Naive thymus-derived CD8-positive, alpha-beta T cell (primary cell): ENCODE results near the gene GSTA3. TPM values are rescaled to one million over a fixed set of nuclear protein-coding genes. Genes with fewer than 3 reads are reported as not detected.
"Not testable (repeated sequence)": the region's sequence is repeated elsewhere in the genome, so short reads cannot be mapped to it uniquely, and the experiment has no call there.

Experiments
- ATAC-seq, 2 donors: fragments of 150-1000 bp; cut with Tn5 transposase in 1 of 2; sonication (Bioruptor Pico), chemical (Tn5 transposase) in 1 of 2; 1 replicate in 1 of 2; 2 replicates in 1 of 2; pipeline ENCODE4 v1.10.0; 2021; ENCODE audit warnings: mild to moderate bottlenecking in 2 of 2, moderate library complexity in 2 of 2
- POLR2A ChIA-PET: fragments of 350-600 bp; sonication (Branson Sonifier 250); formaldehyde crosslinking; loops from one replicate; lab custom pipeline; 2021; ENCODE audit warnings: antibody characterized with exemption; lab: Charles Lee
- DNase-seq, 10 donors: peaks; one replicate each; pipeline versions ENCODE4 v3.0.0 to v3.0.0-alpha.2; 2020 to 2022
- H3K27ac Mint-ChIP-seq, 10 donors: one replicate each; pipeline ENCODE4 v1.8.0; 2020 to 2022; ENCODE audit warnings: mild to moderate bottlenecking in 10 of 10, mixed read lengths in 10 of 10, moderate library complexity in 4 of 10, inconsistent platforms in 1 of 10
- H3K27me3 Mint-ChIP-seq, 5 donors: one replicate each; pipeline ENCODE4 v1.8.0; 2021 to 2022; ENCODE audit warnings: mixed read lengths in 5 of 5
- H3K36me3 Mint-ChIP-seq, 3 donors: one replicate each; pipeline ENCODE4 v1.8.0; 2020 to 2022; ENCODE audit warnings: mixed read lengths in 3 of 3, mild to moderate bottlenecking in 2 of 3, inconsistent platforms in 1 of 3
- H3K4me1 Mint-ChIP-seq, 4 donors: one replicate each; pipeline ENCODE4 v1.8.0; 2021 to 2022; ENCODE audit warnings: mixed read lengths in 4 of 4
- H3K4me3 Mint-ChIP-seq, 10 donors: one replicate each; pipeline ENCODE4 v1.8.0; 2020 to 2022; ENCODE audit warnings: mild to moderate bottlenecking in 10 of 10, mixed read lengths in 10 of 10, moderate library complexity in 6 of 10, inconsistent platforms in 1 of 10
- H3K9me3 Mint-ChIP-seq, 9 donors: one replicate each; pipeline ENCODE4 v1.8.0; 2020 to 2022; ENCODE audit warnings: mixed read lengths in 9 of 9, mild to moderate bottlenecking in 3 of 9, inconsistent platforms in 1 of 9, moderate library complexity in 1 of 9
- polyA plus RNA-seq, 3 donors: library from polyadenylated mRNA; unstranded; fragments of 300-500 nt; fragmentation: Illumina TruSeq; gene quantifications; one replicate each; pipeline ENCODE4 v1.2.3, GENCODE V29; 2021
- total RNA-seq, 8 experiments: library from RNA in 2 of 8; stranded (reverse) in 2 of 8; gene quantifications; one replicate each; pipeline ENCODE4 v1.2.3 and lab custom pipeline; 2021 to 2026

Gene GSTA3
- total and polyA plus RNA-seq, 5 experiments from 2014 or later, result not detected

GRCh38 chr6:52876056-52876787 lies 33.3 kb downstream of the GSTA3 start:
- no peak for DNase-seq
- POLR2A ChIA-PET, result interaction anchor here (1.2 kb wide), 1 partner anchor 167 kb away, joined by 3 read pairs; no protein-coding TSS in a partner anchor
- H3K4me3 Mint-ChIP-seq, result no peak overlapping the region
- H3K9me3 Mint-ChIP-seq, result no peaks in the 10 kb centered on the region
- H3K27ac Mint-ChIP-seq, result no peak overlapping the region
- H3K36me3 Mint-ChIP-seq, result no peaks in the 10 kb centered on the region
- no peaks in the 10 kb centered on the region for H3K4me1 Mint-ChIP-seq
- ATAC-seq, result no peak
- H3K27me3 Mint-ChIP-seq, result peaks cover 0 to 13% (median 4%) of the 10 kb centered on the region in 5 donors

DNA sequence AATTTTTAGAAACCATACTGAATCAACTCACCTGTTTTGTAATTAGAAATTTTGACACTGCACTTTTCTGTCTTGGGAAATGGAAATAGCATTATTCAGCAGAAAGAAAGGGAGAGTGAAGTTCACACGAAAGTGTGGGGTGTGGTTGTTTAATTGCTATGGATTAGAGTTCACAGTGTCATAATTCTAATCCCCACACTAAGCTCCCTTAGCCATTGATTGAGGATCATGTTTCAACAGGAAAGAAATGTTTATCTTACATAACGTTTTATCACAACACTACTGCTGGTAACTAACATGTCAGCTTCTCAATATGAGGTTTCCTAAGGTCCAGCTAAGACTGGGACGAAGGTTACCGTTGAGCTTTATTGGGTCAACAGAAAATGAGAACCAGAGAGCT lies 37.5 kb downstream of the GSTA3 start:
- Mint-ChIP-seq H3K4me3 (no peak overlapping the region), H3K36me3 (no peaks in the 10 kb centered on the region), H3K9me3 (no peaks in the 10 kb centered on the region), H3K27ac (peak overlapping the region in 1 of 10 donors; percentile 66), H3K27me3 (peaks cover 0 to 13% (median 4%) of the 10 kb centered on the region in 5 donors), H3K4me1 (no peaks in the 10 kb centered on the region)
- POLR2A ChIA-PET, result no interaction called here
- ATAC-seq (no peak), DNase-seq (no peak)

DNA sequence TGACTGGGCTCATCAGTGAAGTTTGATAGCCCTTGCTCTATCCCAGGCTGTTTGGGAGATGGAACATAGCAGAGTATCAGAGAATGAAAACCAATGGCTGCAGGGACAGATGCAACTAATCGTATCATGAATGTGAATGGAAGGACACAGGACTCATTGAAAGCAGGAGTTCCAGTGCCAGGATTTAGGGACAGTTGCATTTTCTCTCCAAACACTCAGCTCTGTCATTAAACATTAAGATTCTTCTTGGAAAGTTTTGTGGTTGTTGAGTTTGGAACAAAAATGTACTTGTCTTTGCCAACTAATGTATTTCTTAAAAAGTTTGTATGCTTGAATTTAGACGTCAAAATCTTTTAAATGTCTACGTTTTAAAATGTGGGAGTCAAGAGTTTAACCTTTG lies 37.9 kb downstream of the GSTA3 start:
- DNase-seq (no peak), ATAC-seq (no peak)

GRCh38 chr6:52870335-52871091 lies 39.0 kb downstream of the GSTA3 start:
- H3K4me3 Mint-ChIP-seq, H3K4me1 Mint-ChIP-seq, H3K36me3 Mint-ChIP-seq, DNase-seq, POLR2A ChIA-PET, H3K9me3 Mint-ChIP-seq, ATAC-seq: not testable (repeated sequence)
- Mint-ChIP-seq H3K27ac (peak overlapping the region in 1 of 10 donors; percentile 46), H3K27me3 (peaks cover 0 to 13% (median 4%) of the 10 kb centered on the region in 5 donors)

More for the DNA sequence above, 37.9 kb downstream of the GSTA3 start:
- Mint-ChIP-seq H3K9me3 (no peaks in the 10 kb centered on the region), H3K27me3 (peaks cover 0 to 13% (median 4%) of the 10 kb centered on the region in 5 donors), H3K4me1 (no peaks in the 10 kb centered on the region), H3K27ac (peak overlapping the region in 1 of 10 donors; percentile 20), H3K36me3 (no peaks in the 10 kb centered on the region), H3K4me3 (no peak overlapping the region)
- POLR2A ChIA-PET, result no interaction called here

DNA sequence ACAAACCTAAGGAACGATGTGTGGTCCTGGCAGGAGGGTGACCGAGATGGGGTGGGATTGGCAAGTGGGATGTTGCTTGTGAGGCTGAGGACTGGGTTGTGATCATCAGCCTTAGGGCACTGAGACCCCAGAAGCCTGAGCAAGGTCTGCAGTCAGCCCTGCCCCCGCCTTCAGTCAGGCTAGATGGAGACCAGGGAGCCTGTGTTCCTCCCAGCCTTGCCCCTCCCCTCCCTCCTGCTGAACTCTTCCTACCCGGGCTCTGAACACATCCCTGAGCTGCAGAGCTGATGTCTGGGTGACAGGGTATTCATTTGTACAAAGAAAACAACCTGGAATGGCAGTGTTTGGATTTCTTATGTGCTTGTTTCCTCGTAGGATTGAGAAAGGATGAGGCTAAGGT lies 40.6 kb downstream of the GSTA3 start:
- ATAC-seq, H3K4me1 Mint-ChIP-seq, H3K36me3 Mint-ChIP-seq, H3K9me3 Mint-ChIP-seq, H3K27ac Mint-ChIP-seq, H3K4me3 Mint-ChIP-seq, POLR2A ChIA-PET, H3K27me3 Mint-ChIP-seq, DNase-seq: not testable (repeated sequence)

DNA sequence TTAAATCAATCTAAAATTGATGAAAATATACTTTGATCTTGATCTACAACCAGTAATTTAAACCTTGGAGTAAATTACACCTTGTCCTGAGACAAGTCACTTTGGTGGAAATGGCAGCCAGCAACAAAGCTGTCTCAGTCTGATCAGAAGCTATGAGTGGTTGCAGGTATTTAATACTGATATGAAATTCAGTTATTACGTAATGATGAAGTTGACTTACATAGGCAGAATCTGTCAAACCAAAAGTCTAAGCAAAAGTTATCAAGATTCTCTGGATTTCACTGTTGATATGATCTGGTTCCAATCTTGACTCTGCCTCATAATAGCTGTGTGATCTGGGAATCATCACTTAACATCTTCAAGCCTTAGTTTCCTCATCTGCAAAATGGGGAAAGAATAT lies 41.3 kb downstream of the GSTA3 start:
- H3K9me3 Mint-ChIP-seq, result peaks cover 0 to 9% (median 0%) of the 10 kb centered on the region in 9 donors
- peaks cover 2 to 11% (median 7%) of the 10 kb centered on the region in 5 donors for H3K27me3 Mint-ChIP-seq
- no peak for ATAC-seq
- no peaks in the 10 kb centered on the region for H3K4me1 Mint-ChIP-seq
- H3K4me3 Mint-ChIP-seq, result no peak overlapping the region
- H3K36me3 Mint-ChIP-seq, result no peaks in the 10 kb centered on the region
- no peak overlapping the region for H3K27ac Mint-ChIP-seq
- POLR2A ChIA-PET, result no interaction called here
- DNase-seq, result no peak

GRCh38 chr6:52861151-52861550 lies 48.3 kb downstream of the GSTA3 start:
- H3K36me3 Mint-ChIP-seq, ATAC-seq, H3K27ac Mint-ChIP-seq, H3K4me1 Mint-ChIP-seq, POLR2A ChIA-PET, H3K4me3 Mint-ChIP-seq, DNase-seq, H3K9me3 Mint-ChIP-seq: not testable (repeated sequence)
- H3K27me3 Mint-ChIP-seq, result peaks cover 18 to 46% (median 29%) of the 10 kb centered on the region in 5 donors

DNA sequence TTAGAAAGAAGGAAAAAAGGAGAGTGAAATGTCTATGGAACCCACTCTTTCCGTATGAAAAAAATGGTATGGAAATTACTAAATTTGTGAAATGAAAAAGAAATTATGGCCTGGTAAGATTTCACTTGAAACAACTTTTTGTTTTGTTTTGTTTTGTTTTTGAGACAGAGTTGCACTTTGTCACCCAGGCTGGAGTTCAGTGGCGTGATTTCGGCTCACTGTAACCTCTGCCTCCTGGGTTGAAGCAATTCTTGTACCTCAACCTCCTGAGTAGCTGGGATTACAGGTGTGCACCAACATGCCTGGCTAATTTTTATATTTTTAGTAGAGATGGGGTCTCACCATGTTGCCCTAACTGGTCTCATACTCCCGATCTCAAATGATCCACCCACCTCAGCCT lies 51.1 kb downstream of the GSTA3 start:
- Mint-ChIP-seq H3K36me3 (peaks cover 0 to 7% (median 0%) of the 10 kb centered on the region in 3 donors), H3K27ac (no peak overlapping the region), H3K9me3 (peaks cover 0 to 2% (median 0%) of the 10 kb centered on the region in 9 donors), H3K4me3 (no peak overlapping the region), H3K4me1 (no peaks in the 10 kb centered on the region), H3K27me3 (peaks cover 27 to 60% (median 37%) of the 10 kb centered on the region in 5 donors)
- DNase-seq (no peak), ATAC-seq (no peak)
- POLR2A ChIA-PET, result no interaction called here

DNA sequence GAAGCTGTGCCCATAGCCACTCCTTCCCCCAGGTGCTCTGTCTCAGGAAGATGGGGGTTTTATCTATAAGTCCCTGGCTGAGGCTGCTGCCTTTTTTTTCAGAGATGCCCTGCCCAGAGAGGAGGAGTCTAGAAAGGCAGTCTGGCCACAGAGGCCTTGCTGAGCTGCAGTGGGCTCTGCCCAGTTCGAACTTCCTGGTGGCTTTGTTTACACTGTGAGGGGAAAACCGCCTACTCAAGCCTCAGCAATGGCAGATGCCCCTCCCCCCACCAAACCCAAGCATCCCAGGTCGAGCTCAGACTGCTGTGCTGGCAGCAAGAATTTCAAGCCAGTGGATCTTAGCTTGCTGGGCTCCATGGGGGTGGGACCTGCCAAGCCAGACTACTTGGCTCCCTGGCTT lies 53.4 kb downstream of the GSTA3 start:
- ATAC-seq, POLR2A ChIA-PET, H3K4me1 Mint-ChIP-seq, H3K27ac Mint-ChIP-seq, DNase-seq, H3K36me3 Mint-ChIP-seq, H3K9me3 Mint-ChIP-seq, H3K4me3 Mint-ChIP-seq: not testable (repeated sequence)
- H3K27me3 Mint-ChIP-seq, result peaks cover 26 to 73% (median 48%) of the 10 kb centered on the region in 5 donors

DNA sequence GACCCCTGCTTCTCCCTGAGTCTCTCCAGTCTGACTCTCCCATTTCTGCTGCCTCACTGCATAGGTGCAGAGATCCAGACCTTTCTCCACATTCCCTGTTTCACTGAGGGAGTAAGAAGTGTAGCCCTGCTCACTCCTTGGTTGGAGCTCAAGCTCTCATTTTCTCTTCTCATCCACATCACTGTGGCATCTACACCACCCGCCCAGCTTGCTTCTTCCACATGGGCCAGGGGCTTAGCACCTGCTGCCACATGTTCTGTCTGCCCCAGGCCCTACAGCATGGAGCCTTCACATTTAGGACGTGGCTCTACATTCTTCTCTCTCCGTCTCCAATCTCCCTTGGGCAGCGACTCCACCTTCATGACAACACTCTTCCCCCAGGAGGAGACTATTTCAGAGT lies 60.4 kb downstream of the GSTA3 start:
- Mint-ChIP-seq H3K27ac (no peak overlapping the region), H3K27me3 (peaks cover 8 to 43% (median 28%) of the 10 kb centered on the region in 5 donors), H3K4me1 (no peaks in the 10 kb centered on the region), H3K9me3 (peaks cover 0 to 10% (median 0%) of the 10 kb centered on the region in 9 donors), H3K36me3 (peaks cover 0 to 11% (median 5%) of the 10 kb centered on the region in 3 donors), H3K4me3 (no peak overlapping the region)
- POLR2A ChIA-PET, result no interaction called here
- no peak for ATAC-seq
- no peak for DNase-seq

Other genes starting within 250 kb of the GSTA3 start
- gene TMEM14A, start 238.6 kb downstream of the GSTA3 start, total RNA-seq, result 1 to 10 TPM; 7.3 to 8.3 TPM
- gene TMEM14A, start 238.6 kb downstream of the GSTA3 start, polyA plus RNA-seq, result 10 to 100 TPM; 22.4 to 36.0 (median 32.7) TPM
- gene GSTA2, start 146.2 kb downstream of the GSTA3 start, total RNA-seq, result not detected
- not detected for gene GSTA2, start 146.2 kb downstream of the GSTA3 start, polyA plus RNA-seq
- not detected for gene GSTA1, start 105.9 kb downstream of the GSTA3 start, total RNA-seq
- gene GSTA1, start 105.9 kb downstream of the GSTA3 start, polyA plus RNA-seq, result not detected
- gene GSTA5, start 68.9 kb downstream of the GSTA3 start, total RNA-seq, result not detected
- not detected for gene GSTA5, start 68.9 kb downstream of the GSTA3 start, polyA plus RNA-seq
- under 1 TPM; 0.39 to 0.69 TPM for gene GSTA4, start 85.6 kb upstream of the GSTA3 start, total RNA-seq
- gene GSTA4, start 85.6 kb upstream of the GSTA3 start, polyA plus RNA-seq, result 1 to 10 TPM; 1.2 to 3.7 (median 3.4) TPM
- 10 to 100 TPM; 15.0 to 15.8 TPM for gene CILK1, start 152.1 kb upstream of the GSTA3 start, total RNA-seq
- gene CILK1, start 152.1 kb upstream of the GSTA3 start, polyA plus RNA-seq, result 1 to 10 TPM; 2.8 to 4.1 (median 3.8) TPM
- gene FBXO9, start 155.7 kb upstream of the GSTA3 start, total RNA-seq, result 100 to 1,000 TPM; 134 to 137 TPM
- gene FBXO9, start 155.7 kb upstream of the GSTA3 start, polyA plus RNA-seq, result 10 to 100 TPM; 46.1 to 52.1 (median 49.0) TPM
- under 1 TPM in 1 of 2 experiments, not detected in 1; 0.27 TPM for gene GCM1, start 239.1 kb upstream of the GSTA3 start, total RNA-seq
- gene GCM1, start 239.1 kb upstream of the GSTA3 start, polyA plus RNA-seq, result not detected